Prostate gland (tissue), 2 donors: ENCODE results near the gene G6PC3.

Experiments
- CTCF ChIP-seq, 4 experiments: fragments of 200-600 bp in 2 of 4; fragments of 450-650 bp in 2 of 4; sonication (generic) in 2 of 4; IDR thresholded peaks; 1 replicate in 3 of 4; 2 replicates in 1 of 4; pipeline ENCODE4 v1.5.1; 2016 to 2019; ENCODE audit warnings: antibody characterized with exemption in 4 of 4, mild to moderate bottlenecking in 2 of 4, moderate library complexity in 2 of 4
- POLR2A ChIP-seq: fragments of 450-650 bp; IDR thresholded peaks from one replicate; pipeline ENCODE4 v1.6.1; 2016; ENCODE audit warnings: antibody characterized with exemption, mild to moderate bottlenecking
- POLR2AphosphoS5 ChIP-seq: sonication (generic); formaldehyde crosslinking; IDR thresholded peaks from one replicate; pipeline ENCODE4 v1.6.1; 2017; ENCODE audit warnings: antibody characterized with exemption

- TF ChIP-seq CTCF (IDR thresholded peaks at IDR 0.05) (no peak), POLR2A (no peak), POLR2AphosphoS5 (no peak)
Measured at GRCh38 chr17:44124118-44124438, 53.5 kb downstream of the G6PC3 start.
